PFSK-1 (cell line): ENCODE measurements around the gene ETS2.

Experiments
- POLR2AphosphoS5 ChIP-seq: IDR thresholded peaks from 2 replicates; pipeline ENCODE4 v1.6.1; 2012; ENCODE audit warnings: low read depth, mild to moderate bottlenecking, control low read depth, low read length, moderate library complexity
- REST ChIP-seq, 2 experiments: IDR thresholded peaks; 2 replicates each; pipeline versions ENCODE4 v1.6.1 to v1.8.0; 2011 to 2012; ENCODE audit warnings: low read depth in 2 of 2, low read length in 2 of 2, control low read depth in 1 of 2, inconsistent platforms in 1 of 2, mild to moderate bottlenecking in 1 of 2, moderate library complexity in 1 of 2; ENCODE audit not compliant: insufficient read depth in 1 of 2
- SIN3A ChIP-seq: IDR thresholded peaks from 2 replicates; pipeline ENCODE4 v1.6.1; 2012; ENCODE audit warnings: mild to moderate bottlenecking, low read length, moderate library complexity, borderline replicate concordance; ENCODE audit not compliant: insufficient read depth
- TAF1 ChIP-seq: IDR thresholded peaks from 2 replicates; pipeline ENCODE4 v1.6.1; 2012; ENCODE audit warnings: low read length, control low read depth, borderline replicate concordance; ENCODE audit not compliant: insufficient read depth

- no peak for TF ChIP-seq POLR2AphosphoS5
- no peak for TF ChIP-seq TAF1
- TF ChIP-seq SIN3A: no peak
- no peak for TF ChIP-seq REST (IDR thresholded peaks at IDR 0.05; ENCODE audit: insufficient read depth in 1 of 2, low read depth in 2 of 2, low read length in 2 of 2)
Observed at GRCh38 chr21:38841472-38841871, 35.7 kb downstream of the ETS2 start.
